HG03280 (cell line): ENCODE measurements around the gene USP53.
"Not testable (repeated sequence)": the region's sequence is repeated elsewhere in the genome, so short reads cannot be mapped to it uniquely, and the experiment has no call there.

Source experiments
- ATAC-seq: cut with Tn5 transposase; IDR thresholded peaks from one replicate; pipeline ENCODE4 v1.9.1; 2021; ENCODE audit warnings: mild to moderate bottlenecking, moderate library complexity; ENCODE audit not compliant: unreplicated experiment

USP53 gene

DNA sequence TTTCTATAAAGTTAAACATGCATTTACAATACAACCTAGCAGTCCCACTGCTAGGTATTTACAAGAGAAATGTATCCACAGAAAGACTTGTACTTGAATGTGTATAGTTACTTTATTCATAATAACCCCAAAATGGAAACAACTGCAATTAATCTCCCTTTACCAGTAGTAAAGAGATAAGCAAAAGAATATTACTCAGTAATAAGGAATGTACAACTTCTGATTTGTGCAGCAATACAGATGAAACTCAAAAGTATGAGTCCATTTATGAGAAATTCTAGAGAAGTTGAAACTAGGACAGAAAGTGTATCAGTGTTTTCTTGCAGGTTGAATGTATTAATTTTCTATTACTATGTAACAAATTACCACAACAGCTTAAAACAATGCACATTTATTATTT, 15.2 kb downstream of the USP53 start:
- no peak for ATAC-seq

DNA sequence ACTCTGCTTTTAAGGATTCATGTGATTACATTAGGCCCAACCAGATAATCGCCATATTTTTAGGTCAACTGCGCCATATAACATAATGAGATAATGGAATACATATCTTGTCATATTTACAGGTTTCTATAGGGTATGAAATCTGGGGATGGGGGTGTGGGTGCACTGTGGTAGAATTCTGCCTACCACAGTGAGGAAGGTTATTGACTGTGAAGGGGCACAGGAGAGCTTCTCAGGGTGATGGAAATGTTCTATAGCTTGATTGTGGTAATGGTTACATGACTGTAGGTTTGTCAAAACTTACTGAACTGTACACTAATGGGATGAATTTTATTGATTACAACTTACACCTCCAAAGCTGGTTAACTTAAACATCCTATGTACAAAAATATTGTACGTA, 15.9 kb downstream of the USP53 start:
- no peak for ATAC-seq

DNA sequence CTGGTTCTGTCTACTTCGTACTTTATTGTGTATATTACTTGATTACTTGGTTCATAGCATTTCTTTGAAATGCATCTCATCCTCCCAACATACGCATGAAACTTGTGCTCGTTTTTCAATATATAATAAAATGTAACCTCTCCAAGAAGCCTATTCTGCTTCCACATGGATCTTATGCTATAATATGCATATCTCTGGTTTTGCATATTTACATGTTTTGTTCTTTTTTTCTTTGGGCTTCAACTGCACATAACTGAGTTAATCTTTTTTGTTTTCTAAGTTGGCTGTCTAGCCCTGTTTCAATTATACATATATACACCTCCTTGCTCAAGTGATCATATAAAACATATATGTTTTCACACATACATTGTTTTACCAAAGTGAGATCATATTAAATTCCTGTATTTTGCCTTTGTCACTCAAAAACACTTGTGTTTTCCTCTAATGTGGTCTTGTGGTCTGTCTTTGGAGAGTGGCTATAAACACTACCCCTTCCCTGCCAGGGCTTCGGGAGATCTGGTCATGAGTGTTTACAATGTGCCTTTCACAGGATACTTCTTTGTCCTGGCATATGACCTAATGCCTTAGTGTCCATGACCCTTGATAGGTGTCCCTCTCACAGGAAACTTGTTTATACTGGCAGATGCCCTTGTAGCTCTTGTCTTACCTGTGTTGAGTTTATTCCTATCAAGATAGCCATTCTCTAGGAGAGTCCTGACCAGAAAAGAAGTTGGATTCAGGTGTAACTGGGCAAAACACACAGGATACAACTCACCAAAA, 17.6 kb downstream of the USP53 start:
- no peak for ATAC-seq

DNA sequence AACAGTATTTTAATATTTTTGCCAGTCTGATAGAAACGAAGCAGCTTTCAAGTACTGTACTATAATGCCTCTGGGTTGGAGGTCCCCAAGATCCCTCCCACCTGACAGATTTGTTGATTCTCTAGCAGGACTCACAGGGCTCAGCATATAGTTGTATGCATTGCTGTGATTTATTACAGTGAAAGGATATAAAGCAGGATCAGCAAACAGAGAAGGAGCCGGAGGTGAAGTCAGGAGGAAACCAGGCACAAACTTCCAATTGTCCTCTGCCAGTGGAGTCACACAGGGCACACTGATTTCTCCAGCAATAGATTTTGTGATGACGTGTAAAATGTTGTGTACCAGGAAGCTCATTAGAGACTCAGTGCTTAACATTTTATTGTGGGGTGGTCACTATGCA, 19.0 kb downstream of the USP53 start:
- no peak for ATAC-seq

DNA sequence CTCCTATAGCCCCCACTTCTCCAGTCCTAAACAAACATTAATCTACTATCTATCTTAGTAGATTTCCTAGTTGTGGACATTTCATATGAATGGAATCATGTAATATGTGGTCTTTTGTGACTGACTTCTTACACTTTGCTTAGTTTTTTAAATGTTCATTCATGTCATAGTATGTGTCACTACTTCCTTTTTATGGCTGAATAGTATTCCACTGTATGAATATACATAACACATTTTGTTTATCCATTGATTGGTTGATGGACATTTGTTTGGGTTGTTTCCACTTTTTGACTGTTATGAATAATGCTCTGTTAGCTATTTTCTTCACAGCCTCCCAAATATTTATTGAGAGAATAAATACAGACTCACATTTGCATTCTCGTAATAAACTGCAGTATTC, 19.8 kb downstream of the USP53 start:
- ATAC-seq: no peak

DNA sequence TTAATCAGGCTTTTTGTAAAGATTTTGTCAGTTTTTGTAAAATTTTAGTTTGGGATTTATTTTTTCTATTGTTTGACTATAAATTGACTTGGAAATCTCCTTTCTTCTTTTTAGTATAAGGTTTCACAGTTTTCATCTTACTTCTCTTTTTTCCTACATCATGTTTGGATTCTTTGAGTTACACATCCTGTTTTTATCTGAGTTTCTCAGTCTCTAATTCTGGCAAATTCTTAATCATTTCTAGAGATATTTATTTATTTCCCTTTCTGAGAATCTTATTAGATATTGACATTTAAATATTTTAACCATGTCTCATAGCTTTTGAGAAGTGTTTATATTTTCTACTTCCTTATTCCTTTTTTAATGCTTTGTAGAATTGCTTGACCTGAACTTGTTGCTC, 20.7 kb downstream of the USP53 start:
- ATAC-seq: no peak

DNA sequence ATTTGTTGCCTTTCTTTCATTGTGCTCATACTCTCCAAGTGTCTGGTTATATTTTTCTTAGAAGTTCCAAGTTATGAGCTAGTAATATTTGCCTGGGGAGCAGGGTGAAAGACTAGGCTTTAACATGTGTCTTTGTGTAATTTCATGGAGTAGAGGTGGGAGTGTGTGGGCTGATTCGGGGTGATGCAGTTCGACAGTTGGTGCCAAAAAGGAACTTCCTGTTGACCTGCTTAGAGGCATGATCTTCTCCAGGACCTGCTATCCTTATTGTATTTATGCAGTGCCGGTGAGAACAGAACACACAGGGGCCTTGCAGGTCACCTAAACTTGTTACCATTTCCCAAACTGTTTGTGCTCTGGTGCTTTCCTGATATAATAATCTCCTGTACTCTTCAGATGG, 21.2 kb downstream of the USP53 start:
- no peak for ATAC-seq

DNA sequence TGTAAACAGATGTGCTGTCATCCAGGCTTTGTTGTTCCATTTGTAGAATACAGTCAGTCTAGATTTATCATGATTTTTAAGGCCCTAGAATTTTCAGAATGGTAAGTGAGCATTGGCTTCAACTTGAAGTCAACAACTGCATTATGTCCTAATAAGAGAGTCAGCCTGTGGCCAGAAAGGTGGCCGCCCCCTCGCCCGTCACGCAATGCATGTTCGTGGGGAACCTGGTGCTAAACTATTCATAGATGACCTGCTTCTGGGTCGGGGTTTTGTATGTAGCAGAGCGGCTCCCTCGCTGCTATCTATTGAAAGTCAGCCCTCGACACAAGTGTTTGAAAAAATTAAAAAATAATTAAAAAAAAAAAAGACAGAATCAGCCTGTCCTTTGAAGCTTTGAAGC, 24.7 kb downstream of the USP53 start:
- ATAC-seq: no peak

DNA sequence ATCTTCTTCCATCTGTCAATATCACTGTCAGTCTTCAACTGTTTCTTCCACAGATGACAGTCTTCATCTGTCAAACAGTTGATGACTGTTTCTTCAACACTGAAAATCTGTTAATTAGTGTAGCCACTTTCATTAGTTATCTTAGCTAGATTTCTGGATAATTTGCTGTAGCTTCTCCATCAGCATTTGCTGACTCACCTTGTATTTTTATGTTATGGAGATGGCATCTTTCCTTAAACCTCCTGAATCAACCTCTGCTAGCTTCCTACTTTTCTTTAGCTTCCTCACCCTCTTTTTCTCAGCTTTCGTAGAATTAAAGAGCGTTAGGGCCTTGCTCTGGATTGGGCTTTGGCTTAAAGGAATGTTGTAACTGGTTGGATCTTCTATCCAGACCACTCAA, 25.1 kb downstream of the USP53 start:
- no peak for ATAC-seq

DNA sequence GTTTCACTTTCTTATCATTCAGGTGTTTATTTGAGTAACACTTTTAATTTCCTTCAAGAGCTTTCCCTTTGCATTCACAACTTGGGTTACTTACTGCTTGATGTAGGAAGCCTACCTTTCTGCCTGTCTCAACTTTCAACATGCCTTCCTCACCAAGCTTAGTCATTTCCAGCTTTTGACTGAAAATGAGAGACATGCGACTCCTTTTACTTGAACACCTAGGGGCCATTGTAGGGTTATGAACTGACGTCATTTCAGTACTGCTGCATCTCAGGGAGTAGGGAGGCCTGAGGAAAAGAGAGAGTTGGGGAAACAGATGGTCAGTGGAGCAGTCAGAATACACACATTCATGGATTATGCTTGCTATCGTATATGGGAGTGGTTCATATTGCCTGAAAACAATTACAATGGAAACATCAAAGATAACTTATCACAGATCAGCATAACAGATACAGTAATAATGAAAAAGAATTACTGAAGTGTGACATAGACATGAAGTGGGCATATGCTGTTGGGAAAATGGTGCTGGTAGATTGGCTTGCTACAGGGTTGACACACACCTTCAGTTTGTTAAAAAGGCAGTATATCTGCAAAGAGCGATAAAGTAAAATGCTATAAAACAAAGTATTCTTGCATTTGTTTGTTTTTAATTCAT, 25.7 kb downstream of the USP53 start:
- peak; percentile 96 for ATAC-seq

DNA sequence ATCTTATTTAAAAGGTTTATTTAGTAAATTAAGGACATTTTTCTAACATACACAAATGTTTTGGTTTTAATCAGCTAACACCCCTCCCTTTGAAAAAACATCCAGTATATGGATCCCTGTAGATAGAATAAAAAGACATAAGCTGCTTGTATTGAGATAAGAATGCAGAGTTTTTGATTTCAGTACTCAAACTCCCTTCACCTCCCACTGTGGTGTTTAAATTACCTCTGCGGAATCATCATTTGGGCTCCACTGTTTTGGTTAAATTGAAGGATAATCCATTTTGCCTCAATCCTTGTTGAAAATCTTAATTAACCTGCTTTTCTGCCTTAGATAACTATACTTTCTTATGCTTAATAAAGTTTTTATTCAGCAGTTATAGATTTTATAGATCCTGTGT, 27.6 kb downstream of the USP53 start:
- ATAC-seq: no peak

DNA sequence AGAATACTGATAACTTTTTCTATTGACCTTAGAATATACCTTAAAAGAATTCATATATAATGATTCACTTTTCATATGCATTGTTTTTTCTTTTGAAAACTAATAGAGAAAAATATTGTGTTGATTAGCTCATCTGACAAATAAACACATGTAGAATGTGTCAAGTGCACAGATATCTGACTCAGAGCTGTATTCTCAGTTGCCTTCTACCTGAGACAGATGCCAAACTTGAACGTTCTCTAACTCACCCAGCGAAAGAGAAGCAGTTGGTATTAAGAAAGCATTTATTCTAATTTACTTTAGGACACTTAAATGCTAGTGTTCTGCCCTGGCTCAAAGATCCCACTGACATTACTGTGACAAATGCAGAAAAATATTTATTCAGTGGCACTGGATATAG, 28.1 kb downstream of the USP53 start:
- ATAC-seq: no peak

DNA sequence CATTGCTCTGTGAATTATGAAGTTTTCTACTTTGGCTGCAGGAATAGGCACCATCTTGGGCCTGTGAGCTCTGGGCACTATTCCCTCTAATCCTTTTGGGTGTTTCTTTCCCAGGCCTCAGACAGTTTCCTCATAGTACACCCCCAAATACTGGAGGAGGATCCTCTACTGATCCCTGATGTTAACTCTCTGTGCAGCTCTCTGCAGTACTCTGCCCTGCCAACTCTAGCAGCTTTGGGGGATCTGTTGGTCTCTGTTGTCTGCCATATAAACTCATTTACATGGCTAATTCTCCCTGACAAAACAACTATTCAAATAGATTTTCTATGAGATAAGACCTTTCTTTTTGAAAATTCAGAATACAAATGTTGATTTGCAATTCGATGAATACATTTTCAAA, 29.9 kb downstream of the USP53 start:
- ATAC-seq: no peak

DNA sequence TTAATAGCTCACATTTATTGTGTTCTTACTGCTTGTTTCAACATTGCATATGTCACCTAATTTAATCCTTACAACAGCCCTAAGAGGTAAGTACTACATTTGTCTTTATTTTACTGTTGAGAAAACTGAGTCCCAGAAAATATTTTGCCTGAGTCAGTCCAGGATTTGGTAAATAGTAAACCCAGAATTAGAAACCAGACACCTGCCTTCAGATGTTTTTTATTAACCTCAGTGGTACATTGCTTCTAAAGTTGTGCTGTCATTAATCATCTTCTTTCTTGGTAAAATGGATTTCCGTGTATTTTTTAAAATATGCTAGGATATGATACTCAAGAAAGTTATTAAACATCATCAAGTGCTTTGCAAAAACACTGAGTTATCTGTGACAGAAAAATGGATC, 31.4 kb downstream of the USP53 start:
- no peak for ATAC-seq

DNA sequence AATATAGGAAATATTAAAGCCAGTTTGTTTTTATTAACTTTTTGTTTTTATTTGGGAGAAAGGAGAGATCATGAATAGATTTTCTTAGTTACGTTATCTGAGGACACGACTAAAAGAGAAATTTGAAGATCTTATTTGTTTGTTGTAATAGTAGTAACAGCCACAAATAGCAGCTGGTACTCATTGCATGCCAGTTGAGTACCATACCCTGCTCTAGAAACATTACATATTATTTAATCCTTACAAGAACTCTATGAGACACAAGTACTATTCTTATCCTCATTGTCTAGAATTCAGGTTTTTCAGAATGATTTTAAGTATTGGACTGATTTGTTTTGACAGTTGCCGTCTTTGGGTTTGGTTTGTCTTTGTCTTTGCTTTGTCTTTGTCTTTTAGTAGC, 31.8 kb downstream of the USP53 start:
- no peak for ATAC-seq

DNA sequence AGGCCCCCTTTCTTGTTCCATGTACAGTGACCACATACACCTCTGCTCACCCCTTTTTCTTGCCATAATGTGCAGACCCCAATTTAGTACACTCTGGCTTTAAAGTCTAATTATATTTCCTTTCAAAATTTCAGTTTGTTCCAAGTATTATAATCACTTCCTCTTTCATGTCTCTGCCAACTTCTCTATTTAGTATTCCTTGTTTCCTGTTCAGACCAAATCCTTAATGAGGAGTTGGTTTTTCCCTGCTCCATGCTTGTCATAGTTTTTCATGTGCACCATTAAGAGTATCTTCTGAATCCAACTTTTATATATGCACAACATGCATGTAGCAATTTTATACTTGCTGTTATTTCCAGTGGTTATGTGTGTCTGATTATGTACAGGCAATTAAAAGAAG, 32.3 kb downstream of the USP53 start:
- no peak for ATAC-seq

DNA sequence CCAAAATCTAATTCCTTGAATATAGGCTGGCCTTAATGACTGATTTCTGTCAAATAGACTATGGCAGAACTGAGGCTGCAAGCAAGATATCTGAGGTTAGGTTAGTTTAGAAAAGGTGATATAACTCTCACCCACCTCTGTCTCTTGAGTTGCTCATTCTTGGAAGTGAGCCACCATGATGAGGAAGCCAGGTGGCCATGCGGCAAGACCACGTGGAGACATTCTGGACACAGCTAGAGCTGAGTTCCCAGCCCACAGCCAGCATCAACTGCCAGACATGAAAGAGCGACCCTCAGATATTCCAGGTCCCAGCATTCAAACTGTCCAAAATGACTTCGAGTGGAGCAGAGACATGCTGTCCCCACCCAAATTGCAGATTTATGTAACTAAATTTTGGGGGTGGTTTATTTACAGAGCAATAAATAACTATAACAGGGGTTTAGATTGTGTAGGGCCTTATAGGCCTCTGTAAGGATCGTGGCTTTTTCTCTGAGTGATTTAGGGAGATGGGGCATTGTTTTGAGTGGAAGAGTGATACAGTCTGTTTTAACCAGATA, 33.7 kb downstream of the USP53 start:
- no peak for ATAC-seq

DNA sequence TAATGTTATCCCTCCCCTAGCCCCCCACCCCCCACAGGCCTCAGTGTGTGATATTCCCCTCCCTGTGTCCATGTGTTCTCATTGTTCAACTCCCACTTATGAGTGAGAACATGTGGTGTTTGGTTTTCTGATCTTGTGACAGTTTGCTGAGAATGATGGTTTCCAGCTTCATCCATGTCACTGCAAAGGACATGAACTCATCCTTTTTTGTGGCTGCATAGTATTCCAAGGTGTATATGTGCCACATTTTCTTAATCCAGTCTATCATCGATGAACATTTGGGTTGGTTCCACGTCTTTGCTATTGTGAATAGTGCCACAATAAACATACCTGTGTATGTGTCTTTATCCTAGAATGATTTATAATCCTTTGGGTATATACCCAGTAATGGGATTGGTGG, 38.5 kb downstream of the USP53 start:
- ATAC-seq: not testable (repeated sequence)

DNA sequence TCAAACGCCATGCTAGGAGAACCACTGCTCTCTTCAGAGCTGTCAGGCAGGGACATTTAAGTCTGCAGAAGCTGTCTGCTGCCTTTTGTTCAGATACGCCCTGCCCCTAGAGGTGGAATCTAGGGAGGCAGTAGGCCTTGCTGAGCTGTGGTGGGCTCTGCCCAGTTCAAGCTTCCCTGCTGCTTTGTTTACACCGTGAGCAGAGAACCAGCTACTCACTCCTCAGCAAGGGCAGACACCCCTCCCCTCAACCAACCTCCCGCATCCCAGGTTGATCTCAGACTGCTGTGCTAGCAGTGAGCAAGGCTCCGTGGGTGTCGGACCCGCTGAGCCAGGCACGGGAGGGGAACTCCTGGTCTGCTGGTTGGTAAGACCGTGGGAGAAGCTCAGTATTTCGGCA, 42.7 kb downstream of the USP53 start:
- not testable (repeated sequence) for ATAC-seq

DNA sequence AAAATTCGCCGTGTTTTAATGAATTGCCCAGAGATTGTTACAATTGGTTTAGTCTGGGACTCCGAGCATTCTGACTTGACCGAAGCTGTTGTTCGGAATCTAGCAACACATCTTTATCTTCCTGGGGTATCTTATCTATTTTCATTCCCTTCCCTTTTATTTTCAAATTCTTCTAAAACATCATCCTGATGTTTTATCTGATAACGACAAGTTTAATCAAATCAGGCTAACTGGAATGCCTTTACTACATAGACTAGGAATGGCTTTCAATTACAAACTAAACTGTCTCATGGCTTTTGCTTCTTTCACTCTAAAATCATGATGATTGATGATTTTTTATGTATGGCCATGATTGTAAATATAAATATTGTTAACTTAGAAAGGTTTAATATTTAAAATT, 48.0 kb downstream of the USP53 start:
- ATAC-seq: no peak

DNA sequence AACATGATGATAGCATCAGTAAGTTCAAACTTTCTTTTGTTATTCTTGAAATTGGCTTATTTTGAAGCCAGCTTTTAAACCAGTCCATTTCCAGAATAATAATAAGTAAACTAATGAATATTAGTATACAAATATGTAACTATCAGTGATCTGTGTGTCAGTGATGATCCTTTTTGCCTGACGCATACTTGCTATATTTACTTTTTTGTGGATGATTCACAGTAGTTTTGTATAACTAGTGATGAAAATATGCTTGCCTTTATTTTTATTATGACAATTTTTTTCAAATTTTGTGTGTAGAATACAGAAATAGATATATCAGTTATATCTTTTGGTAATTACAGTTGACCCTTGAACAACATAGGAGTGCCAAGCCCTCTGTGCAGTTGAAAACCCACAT, 49.5 kb downstream of the USP53 start:
- no peak for ATAC-seq

DNA sequence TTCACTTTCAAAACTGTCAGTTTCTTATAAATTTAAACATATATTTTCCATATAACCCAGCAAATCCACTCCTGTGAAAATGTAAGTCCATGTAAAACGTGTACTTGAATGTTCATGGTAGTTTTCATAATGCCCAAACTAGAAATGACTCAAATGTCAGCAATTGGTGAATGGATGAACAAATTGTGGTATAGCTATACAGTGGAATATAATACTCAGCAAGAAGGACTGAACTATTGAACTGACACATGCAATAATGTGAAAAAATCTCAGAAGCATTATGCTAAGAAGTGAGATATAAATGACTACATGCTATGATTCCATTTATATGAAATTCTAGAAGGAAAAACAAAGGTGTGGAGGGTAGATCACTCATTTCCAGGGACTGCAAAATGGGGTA, 52.2 kb downstream of the USP53 start:
- ATAC-seq: no peak

DNA sequence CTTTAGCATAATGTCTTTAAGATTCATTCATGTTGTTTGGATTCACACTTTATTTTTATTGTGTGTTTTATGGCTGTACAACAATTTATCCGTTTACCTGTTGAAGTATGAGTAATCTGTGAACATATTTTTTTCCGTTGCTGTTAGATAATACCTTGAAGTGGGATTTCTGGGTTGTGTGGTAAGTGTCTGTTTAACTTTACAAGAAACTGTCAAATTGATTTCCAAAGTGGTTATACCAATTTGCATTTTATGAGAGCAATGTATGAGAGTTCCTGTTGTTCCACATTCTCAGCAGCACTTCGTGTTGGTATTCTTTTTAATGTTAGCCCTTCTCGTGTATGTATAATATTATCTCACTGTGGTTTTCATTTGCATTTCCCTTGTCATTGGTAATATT, 53.6 kb downstream of the USP53 start:
- no peak for ATAC-seq
